Measurements from ENCODE around the gene CARD11.

DNA sequence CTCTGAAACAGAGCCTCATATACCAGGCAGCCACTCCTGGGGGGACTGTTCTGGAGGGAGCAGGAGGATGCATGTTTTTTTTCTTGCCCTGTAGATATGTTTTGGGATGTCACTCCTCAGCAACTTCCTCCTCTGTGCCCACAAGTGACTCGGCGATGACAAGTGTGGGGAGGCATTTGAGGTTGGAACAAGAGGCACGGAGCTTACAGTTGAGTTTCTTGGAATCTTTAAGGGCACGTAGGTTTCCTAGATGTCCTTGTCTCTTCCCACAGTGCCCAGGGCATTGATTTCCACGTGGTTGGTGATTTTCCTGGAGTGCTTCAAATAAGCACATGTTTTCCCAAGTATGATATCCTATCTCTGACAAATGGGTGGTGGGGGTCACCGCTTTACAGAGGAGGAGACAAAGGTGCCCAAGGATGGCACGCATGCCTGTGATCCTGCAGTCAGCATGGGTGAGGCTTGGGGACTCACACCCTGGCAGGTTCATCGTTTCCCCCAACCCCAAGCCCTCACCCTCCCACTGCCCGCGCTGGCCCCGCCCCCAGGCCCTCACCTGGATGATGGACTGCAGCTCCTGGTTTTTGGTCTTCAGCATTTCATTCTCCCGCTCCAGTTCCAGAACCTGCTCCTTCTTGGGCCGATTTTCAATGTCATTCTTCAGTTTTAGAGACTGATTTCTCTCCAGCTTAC lies 104.3 kb downstream of the CARD11 start:
- TF ChIP-seq, protein P1, sequence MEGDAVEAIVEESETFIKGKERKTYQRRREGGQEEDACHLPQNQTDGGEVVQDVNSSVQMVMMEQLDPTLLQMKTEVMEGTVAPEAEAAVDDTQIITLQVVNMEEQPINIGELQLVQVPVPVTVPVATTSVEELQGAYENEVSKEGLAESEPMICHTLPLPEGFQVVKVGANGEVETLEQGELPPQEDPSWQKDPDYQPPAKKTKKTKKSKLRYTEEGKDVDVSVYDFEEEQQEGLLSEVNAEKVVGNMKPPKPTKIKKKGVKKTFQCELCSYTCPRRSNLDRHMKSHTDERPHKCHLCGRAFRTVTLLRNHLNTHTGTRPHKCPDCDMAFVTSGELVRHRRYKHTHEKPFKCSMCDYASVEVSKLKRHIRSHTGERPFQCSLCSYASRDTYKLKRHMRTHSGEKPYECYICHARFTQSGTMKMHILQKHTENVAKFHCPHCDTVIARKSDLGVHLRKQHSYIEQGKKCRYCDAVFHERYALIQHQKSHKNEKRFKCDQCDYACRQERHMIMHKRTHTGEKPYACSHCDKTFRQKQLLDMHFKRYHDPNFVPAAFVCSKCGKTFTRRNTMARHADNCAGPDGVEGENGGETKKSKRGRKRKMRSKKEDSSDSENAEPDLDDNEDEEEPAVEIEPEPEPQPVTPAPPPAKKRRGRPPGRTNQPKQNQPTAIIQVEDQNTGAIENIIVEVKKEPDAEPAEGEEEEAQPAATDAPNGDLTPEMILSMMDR (IDR thresholded peaks at IDR 0.05), result no peak
- no peak for TF ChIP-seq EZH2 (IDR thresholded peaks at IDR 0.05; ENCODE audit: borderline replicate concordance, insufficient read depth, low read depth, low read length, poor library complexity, severe bottlenecking)
